NOMO-1 treated with dmso at 0.1 percent for 144 hours (cell line): Measurements from ENCODE around the gene ABCB6.
"Not testable (repeated sequence)": the region's sequence is repeated elsewhere in the genome, so short reads cannot be mapped to it uniquely, and the experiment has no call there.

Experiments used
- DNase-seq: peaks from one replicate; lab custom pipeline; 2025; ENCODE audit not compliant: unreplicated experiment; lab: John Stamatoyannopoulos, UW

Gene ABCB6

DNA sequence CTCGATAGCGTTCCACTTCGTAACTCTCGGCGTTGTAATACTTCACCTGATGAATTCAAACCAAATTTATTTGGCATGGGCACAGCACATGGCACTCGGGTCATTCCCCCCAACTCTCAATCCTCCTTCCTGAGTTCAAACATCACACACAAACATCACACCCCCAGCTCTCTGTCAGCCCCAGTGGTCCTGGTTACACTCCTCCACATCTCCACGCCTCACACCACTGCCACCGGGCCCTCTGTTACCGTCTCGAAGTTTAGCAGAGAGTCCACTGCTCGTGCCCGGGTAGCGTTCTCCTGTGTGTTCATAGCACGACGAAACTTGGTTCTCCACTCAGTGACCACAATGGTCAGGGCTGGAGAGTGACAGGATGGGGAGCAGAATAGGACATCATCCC is 4.6 kb downstream of the ABCB6 start:
- no peak for DNase-seq

DNA sequence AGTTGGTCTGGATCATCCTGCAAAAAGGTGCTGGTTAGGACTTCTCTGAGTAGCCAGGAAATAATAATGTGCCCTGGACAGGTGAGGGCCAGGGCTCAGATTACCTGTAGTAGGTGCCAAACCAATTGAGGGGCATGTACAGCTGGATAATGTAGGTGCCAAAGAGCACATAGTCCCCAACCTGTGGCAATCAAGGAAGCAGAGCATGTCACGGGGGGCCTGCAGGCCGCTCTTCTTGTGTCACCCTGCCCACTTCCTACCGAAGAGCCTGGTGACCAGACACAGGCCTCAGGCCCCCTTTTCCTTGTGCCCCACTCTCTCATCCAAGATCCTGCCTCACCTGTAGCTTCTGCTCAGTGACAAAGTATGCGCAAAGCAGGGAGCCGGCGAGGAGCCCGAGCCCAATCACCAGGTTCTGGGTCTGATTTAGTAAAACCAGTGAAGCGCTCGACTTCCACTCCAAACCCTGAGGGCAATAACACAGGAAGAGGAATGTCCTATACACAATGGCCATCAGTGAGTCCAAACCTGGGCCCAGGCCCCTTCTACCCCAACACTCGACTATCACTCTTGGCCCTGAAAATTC is 5.2 kb downstream of the ABCB6 start:
- DNase-seq = no peak

DNA sequence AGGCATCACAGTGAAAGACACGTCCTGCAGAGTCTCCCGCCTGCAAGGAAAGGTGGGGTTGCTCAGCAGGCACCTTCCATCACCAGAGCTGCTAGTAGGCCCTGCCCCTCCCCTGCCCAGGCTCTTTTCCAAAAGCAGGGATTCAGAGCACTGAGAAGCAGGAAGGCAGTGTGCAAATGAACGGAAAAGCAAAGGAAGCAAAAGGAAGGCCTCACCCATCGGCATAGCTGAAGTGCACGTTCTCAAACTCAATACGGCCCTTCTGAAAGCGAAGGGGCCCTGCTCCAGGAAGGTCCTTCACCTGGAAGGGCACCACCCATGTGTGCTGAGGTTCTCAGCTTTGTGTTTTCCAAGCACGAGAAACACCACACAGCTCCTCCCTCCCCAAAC is 5.7 kb downstream of the ABCB6 start:
- DNase-seq = no peak

DNA sequence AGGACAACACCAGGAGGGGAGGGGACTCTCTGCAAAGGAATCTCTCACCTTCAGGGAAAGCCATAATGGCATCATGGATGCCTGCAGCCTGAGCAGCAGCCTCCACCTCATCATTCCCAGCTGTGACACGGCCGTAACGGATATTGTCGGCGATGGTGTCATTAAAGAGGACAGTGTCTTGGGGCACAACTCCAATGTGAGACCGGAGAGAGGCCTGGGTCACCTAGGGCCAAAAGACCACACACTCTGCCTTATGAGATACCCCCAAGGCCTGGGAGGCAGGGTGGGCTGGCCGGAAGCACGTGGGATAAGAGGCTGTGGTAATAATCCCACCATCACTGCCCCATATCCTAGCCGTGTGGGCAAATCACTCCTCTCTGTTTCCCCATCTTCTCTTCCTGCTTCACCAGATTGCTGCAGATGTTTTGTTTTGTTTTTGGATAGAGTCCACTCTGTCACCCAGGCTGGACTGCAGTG is 7.8 kb downstream of the ABCB6 start:
- DNase-seq = no peak

DNA sequence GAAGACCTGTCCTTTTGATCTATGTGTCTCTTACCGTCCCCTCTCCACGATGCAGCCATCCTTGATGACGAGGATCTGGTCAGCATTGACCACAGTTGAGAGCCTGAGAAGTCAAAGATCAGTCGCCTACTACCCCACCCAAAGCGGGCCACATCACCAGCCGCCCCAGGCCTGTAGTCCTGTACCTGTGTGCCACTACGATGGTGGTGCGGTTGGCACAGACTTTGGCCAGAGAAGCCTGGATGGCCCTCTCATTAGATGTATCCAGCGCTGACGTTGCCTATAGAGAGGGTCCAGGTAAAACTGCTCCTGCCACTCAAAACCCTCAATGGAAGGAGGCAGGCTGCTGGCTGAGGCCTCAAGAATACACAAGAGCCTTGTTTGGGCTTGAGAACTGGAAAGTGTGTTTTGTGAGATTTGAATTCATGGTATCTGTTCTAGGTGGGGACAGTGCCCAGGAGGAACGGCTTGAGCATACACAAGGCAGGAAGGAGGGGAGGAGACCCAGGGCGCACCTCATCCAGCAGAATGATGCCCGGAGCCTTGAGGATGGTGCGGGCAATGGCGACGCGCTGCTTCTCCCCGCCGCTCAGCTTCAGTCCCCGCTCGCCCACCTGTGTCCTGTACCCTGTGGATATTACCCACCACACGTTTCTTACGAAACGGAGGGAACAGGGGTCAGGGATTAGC is 8.4 kb downstream of the ABCB6 start:
- DNase-seq = no peak

DNA sequence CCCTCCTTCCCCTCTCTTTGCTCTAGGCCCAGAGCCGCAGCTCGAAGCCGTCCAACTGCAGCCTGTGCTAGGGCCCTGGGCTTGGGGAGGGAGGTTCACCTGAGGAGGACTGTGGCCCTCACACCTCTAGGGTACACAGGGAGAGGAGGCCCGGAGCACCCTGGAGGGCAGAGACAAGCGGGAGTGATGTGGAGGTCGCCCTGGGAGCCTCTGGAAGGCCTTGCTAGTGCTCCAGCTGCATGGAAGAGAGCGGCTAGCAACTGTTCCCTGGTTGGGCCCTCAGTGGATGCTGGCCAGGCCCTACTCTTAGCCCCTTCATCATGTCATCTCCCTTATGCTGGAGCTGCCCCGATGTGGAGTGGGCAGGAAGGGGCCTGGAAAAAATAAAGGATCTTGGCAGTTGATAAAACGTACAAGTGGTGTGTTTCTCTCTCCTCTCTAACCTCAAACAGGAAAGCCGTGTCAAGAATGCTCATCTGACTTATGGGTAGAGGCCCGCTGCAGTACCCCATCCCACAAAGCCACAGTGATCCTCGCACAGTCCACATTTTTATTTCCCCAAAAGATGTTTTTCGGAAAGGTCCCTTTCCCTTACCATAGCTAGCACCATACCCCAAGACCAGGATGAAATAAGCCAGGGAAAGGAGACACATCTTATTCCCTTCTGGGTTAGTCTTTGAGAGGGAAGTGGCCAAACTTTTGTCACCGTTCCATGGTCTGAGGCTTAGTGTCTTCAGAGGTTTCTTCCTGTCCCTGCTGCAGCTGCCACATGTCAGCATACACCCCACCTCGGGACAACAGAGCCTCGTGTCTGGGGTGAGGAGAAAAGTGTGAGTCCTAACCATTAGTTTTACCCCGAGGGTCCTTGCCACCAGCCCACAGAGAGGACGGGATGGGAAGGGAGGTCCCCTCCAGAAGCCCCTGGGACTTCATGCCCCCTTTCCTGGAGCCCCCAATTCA is 9.2 kb downstream of the ABCB6 start:
- no peak for DNase-seq

DNA sequence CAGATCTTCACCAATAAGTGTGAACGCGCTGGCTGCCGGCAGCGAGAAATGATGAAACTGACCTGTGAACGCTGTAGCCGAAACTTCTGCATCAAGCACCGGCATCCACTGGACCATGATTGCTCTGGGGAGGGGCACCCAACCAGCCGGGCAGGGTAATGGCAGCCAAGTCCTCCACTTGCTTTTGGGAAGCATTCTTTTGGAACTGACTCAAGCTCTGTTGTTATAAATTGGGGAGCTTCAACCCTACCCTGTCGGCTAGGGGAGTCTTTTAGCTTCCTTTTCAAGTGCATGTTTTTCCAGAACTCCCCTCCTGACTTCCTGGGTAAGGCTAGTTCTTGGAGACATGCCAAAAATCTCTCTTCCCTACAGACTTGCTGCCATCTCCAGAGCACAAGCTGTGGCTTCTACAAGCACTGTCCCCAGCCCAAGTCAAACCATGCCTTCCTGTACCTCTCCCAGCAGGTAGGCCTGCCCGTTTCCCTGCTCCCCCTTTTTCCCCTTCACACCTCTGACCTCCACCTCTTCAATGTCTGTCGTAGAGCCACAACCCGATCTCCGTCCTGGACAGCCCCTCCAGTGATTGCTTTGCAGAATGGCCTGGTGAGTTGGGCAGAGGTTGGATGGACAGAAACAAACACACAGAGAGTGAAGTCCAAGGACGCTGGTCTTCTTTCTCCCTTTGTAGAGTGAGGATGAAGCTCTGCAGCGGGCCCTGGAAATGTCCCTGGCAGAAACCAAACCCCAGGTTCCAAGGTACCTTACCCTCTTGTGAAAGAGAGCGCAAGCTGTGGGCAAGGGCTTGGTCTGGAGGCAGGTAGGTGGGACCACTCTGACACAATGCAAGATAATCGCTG is 10.6 kb downstream of the ABCB6 start:
- DNase-seq = no peak

DNA sequence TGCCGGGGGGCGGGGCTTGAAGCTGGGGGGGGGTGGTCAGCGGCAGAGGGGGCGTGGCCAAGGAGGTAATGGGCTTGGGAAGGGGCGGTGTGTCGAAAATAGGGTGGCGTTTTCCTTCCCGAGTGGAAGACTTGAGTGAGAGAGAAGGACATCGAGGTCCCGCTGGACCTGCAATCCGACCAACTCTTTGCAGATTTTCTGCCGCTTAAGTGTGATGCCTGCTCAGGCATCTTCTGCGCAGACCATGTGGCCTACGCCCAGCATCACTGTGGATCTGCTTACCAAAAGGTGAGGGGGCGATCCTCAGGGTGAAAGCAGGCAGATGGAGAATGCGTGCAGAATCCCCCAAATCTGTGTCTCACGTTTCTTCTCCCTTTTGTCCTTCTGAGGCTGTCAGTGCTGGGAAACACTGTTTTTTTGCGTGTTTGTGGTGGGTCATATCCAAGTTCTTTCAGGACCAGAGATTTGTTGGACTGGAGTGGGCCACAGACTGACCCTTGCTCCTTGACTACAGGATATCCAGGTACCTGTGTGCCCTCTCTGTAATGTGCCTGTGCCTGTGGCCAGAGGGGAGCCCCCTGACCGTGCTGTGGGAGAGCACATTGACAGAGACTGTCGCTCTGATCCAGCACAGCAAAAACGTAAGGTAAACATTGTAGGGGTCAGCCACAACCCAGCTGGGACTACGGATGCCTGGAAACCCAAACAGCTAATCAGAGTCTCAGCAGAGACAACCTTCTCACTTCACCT is 11.4 kb downstream of the ABCB6 start:
- DNase-seq = no peak

DNA sequence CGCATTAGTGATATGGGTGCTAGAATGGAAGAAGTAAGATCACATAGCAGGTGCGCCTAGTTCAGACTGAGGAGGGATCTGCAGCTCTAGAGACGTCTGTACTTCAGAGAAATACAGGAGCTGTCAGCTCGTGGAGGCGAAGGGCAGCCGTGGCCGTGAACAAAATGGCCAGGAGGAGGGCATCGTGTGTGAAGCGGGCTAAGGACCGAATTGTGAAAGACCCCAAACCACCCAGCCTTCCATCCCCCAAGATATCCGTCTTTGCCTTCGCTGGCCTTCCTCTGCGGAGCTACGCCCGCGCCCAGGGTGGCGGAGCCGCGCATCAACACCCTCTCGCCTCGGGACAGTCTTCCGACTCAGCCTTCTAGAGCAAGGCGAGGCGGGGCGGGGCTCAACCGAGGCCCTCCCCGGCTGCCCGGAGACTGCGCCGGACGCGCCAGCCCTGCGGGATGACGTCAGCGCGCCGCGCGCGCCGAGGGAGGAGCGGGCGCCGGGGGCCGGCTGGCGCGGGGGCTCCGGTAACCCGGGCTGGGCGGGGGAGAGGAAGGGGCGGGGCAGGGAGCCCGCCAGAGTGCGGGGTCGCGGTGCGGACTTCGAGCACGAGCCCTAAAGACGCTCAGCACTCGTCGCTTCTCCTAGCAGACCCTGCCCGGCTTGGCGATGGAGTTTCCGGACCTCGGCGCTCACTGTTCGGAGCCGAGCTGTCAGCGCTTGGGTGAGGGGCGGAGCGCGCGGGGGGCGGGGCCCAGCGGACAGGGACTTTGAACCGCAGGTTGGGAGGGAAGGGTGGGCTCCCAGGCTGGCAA is 12.2 kb downstream of the ABCB6 start, which contains the start of gene ZFAND2B:
Gene ZFAND2B, plus strand, starts transcription at position 455 of the 806 bp plus-strand sequence. Its CDS starts 206 bp downstream, at position 661.
- DNase-seq = peak; percentile 91

DNA sequence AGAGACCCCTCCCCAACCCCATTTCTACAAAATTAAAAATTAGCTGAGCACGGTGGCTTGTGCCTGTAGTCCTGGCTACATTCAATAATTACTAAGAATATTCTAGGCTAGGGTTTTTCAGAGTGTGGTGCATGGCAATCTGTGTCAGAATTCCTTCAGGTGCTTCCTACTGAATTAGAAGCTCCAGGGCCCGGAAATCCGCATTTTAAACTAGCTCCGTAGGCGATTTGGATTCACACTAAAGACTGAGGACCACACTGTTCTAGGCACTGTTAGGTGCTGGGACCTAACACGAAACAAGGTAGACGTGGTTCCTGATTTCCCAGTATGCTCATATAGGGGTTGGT is 12.8 kb downstream of the ABCB6 start:
- DNase-seq = no peak

DNA sequence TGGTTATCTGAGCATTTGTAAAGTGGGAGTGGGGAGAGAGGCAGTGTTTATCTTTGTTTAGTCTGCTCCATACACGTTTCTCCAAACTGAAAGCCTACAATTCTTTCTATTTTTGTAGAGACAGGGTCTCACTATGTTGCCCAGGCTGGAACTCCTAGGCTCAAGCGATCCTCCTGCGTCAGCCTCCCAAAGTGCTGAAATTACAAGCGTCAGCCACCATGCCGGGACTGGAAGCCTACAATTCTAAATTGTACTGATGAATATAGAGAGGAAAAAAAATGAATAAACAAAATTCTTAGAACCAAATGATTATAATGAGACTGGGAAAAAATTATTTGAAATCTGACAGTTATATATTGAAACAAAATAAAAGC is 13.6 kb downstream of the ABCB6 start:
- DNase-seq = no peak

DNA sequence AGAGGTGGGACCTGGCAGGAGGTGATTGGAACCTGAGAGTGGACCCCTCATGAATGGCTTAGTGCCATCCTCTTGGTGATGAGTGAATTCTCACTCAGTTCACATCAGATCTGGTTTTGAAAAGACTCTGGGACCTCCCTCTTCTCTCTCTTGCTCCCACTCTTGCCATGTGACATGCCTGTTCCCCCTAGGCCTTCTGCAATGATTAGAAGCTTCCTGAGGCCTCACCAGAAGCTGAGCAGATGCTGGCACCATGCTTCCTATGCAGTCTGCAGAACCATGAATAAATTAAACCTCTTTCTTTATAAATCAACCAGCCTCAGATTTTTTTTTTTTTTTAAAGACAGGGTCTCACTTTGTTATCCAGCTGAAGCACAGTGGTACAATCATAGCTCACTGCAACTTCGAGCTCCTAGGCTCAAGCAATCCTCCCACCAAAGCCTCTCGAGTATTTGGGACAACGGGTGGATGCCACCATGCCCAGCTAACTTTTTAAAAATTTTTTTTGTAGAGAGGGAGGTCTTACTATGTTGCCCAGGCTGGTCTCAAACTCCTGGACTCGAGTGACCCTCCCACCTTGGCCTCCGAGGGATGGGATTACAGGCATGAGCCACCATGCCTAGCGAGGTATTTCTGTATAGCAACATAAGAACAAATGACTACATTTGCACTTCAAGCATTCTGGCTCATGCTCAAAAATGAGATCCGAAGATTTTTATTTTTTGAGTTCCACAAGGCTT is 14.2 kb downstream of the ABCB6 start:
- DNase-seq = no peak

DNA sequence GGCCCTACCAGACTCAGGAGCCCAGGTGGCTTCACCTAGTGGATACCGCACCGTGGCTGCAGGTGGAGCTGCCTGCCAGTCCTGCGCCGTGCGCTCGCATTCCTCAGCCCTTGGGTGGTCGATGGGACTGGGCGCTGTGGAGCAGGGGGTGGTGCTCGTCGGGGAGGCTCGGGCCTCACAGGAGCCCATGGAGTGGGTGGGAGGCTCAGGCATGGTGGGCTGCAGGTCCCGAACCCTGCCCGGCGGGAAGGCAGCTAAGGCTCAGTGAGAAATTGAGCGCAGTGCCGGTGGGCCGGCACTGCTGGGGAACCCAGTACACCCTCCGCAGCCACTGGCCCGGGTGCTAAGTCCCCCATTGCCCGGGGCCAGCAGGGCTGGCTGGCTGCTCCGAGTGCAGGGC is 17.4 kb downstream of the ABCB6 start:
- not testable (repeated sequence) for DNase-seq

DNA sequence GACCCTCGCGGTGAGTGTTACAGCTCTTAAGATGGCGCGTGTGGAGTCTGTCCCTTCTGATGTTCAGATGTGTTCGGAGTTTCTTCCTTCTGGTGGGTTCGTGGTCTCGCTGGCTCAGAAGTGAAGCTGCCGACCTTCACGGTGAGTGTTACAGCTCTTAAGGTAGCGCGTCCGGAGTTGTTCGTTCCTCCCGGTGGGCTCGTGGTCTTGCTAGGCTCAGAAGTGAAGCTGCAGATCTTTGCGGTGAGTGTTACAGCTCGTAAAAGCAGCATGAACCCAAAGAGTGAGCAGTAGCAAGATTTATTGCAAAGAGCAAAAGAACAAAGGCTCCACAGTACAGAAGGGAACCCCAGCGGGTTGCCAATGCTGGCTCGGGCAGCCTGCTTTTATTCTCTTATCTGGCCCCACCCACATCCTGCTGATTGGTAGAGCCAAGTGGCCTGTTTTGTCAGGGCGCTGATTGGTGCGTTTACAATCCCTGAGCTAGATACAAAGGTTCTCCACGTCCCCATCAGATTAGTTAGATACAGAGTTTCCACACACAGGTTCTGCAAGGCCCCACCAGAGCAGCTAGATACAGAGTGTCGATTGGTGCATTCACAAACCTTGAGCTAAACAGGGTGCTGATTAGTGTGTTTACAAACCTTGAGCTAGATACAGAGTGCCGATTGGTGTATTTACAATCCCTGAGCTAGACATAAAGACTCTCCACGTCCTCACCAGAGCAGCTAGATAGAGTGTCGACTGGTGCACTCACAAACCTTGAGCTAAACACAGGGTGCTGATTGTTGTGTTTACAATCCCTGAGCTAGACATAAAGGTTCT is 18.0 kb downstream of the ABCB6 start:
- not testable (repeated sequence) for DNase-seq

DNA sequence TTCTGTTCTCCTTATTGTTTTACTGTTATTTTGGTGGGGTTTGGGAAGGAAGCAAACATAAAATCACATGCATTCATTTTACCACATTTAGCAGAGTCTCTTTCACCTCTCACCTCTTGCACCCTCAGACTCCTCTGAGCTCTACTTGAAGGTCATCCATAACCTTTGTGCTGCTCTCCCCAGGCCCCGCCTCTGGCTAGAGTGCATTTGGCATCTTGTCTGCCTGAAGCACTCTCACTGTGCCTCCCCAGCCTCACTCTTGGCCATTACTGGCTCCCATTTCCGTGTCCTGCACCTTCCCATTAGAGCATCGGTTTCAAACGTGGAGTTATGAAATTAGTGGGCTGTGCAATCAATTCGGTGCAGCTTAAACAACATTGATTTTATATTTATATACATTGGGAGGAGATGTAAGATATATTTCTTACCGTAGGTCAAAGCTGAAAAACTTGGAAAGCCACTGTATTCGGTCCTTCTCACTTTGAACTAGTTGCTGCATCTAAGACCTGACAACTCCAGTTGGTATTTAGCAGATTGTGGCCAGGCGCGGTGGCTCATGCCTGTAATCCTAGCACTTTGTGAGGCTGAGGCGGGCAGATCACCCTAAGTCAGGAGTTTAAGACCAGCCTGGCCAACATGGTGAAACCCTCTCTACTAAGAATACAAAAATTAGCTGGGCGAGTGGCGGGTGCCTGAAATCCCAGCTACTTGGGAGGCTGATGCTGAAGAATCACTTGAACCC is 19.1 kb downstream of the ABCB6 start:
- DNase-seq = no peak

DNA sequence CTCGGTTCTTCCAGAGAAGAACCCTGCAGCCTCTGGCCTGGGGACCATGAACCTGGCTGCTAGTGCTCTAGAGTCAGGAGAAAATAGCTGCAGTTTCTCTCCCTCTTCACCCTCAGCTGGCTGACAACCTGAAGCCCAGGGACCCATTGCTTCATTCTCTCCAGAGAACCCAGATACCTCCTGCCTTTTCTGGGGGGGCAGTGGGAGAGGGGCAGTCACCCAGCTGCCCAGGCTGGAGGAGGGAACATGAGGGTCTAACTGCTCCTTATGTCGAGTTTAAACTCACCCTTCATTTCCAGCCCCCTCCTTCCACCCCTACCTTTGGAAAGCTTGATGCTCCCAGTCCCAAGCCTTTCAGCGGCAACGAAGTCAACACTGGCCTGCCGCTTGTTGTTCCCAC is 19.8 kb downstream of the ABCB6 start:
- DNase-seq = no peak

DNA sequence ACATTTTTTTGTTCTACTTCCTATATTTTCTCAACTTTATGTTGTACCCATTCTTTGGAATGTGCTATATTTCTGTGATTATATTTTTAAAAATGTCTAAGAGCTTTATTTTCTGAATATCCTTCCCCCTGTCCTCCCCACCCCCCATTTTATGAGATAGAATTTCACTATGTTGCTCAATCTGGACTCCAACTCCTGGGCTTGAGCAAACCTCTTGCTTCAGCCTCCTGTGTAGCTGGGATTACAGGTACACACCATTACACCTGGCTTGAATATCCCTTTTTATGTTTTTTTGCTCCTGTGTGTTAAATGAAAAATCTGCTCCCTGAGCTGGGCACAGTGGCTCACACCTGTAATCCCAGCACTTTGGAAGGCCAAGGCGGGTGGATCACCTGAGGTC is 21.4 kb downstream of the ABCB6 start:
- no peak for DNase-seq
